ENCODE data around the gene DPY19L1.

DNA sequence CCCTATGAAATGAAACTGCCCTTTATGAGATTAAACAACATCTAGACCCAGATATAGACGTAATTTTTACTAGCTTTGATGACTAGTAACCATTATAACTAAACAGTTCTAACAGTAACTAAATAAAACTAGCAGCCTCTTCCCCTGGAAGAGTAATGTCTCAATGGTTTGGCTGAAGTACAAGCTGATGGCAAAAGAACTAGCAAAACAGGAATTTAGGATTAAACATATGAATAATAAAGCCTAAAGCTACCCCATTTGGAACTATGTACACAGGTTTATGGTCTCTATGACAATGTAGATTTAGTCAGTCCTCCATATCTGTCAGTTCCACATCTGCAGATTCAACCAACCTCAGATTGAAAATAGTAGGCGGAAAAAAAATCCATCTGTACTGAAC, 6.4 kb downstream of the DPY19L1 start:
- TF ChIP-seq, protein P1, sequence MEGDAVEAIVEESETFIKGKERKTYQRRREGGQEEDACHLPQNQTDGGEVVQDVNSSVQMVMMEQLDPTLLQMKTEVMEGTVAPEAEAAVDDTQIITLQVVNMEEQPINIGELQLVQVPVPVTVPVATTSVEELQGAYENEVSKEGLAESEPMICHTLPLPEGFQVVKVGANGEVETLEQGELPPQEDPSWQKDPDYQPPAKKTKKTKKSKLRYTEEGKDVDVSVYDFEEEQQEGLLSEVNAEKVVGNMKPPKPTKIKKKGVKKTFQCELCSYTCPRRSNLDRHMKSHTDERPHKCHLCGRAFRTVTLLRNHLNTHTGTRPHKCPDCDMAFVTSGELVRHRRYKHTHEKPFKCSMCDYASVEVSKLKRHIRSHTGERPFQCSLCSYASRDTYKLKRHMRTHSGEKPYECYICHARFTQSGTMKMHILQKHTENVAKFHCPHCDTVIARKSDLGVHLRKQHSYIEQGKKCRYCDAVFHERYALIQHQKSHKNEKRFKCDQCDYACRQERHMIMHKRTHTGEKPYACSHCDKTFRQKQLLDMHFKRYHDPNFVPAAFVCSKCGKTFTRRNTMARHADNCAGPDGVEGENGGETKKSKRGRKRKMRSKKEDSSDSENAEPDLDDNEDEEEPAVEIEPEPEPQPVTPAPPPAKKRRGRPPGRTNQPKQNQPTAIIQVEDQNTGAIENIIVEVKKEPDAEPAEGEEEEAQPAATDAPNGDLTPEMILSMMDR (IDR thresholded peaks at IDR 0.05; ENCODE audit: extremely low read depth in 1 of 2, insufficient read depth in 1 of 2, low read depth in 1 of 2, low read length in 2 of 2) = no peak
- TF ChIP-seq POLR2A (IDR thresholded peaks at IDR 0.05; ENCODE audit: low read depth, low read length) (no peak), MAX (IDR thresholded peaks at IDR 0.05; ENCODE audit: insufficient read depth, insufficient read length) (no peak), POLR2AphosphoS5 (IDR thresholded peaks at IDR 0.05; ENCODE audit: insufficient read depth, low read depth, low read length) (no peak), EZH2 (IDR thresholded peaks at IDR 0.05; ENCODE audit: borderline replicate concordance, low read depth, low read length, severe bottlenecking) (no peak)
